Measurements from ENCODE around the gene FOXRED2.
"Not testable (repeated sequence)": the region's sequence is repeated elsewhere in the genome, so short reads cannot be mapped to it uniquely, and the experiment has no call there.

Gene FOXRED2

DNA sequence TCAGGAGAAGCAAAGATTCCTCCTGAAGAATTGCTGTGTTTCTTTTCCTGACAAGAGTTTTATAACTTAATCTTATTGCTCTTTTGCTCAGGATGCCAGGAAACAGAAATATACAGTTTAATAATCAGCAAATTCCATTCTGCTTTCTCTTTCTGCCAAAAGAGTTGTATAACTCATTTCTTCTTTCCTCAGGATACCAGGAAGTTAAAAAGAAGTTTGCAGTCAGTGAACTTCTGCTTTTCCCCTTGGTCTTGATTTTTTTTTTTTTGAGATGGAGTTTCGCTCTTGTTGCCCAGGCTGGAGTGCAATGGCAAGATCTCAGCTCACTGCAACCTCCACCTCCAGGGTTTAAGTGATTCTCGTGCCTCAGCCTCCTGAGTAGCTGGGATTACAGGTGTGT lies 13.1 kb upstream of the FOXRED2 start:
- not testable (repeated sequence) for DNase-seq (ENCODE audit: low read depth, low spot score)

DNA sequence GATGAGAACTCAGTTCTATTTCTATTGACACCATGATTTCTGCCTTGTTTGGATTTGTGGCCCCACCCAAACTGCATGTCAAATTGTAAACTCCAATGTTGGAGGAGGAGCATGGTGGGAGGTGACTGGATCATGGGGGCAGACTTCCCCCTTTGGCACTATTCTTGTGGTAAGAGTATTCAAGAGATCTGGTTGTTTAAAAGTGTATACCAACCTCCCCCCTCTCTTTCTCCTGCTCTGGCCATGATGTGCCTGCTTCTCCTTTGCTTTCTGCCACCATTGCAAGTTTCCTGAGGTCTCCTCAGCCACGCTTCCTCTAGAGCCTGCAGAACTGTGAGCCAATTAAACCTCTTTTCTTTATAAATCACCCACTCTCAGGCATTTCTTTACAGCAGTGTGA lies 7.9 kb upstream of the FOXRED2 start:
- DNase-seq (ENCODE audit: low read depth, low spot score), result no peak

GRCh38 chr22:36512991-36513390 lies 6.2 kb upstream of the FOXRED2 start:
- no peak for DNase-seq (ENCODE audit: low read depth, low spot score)

GRCh38 chr22:36512333-36512732 lies 5.5 kb upstream of the FOXRED2 start:
- DNase-seq (ENCODE audit: low read depth, low spot score), result no peak

DNA sequence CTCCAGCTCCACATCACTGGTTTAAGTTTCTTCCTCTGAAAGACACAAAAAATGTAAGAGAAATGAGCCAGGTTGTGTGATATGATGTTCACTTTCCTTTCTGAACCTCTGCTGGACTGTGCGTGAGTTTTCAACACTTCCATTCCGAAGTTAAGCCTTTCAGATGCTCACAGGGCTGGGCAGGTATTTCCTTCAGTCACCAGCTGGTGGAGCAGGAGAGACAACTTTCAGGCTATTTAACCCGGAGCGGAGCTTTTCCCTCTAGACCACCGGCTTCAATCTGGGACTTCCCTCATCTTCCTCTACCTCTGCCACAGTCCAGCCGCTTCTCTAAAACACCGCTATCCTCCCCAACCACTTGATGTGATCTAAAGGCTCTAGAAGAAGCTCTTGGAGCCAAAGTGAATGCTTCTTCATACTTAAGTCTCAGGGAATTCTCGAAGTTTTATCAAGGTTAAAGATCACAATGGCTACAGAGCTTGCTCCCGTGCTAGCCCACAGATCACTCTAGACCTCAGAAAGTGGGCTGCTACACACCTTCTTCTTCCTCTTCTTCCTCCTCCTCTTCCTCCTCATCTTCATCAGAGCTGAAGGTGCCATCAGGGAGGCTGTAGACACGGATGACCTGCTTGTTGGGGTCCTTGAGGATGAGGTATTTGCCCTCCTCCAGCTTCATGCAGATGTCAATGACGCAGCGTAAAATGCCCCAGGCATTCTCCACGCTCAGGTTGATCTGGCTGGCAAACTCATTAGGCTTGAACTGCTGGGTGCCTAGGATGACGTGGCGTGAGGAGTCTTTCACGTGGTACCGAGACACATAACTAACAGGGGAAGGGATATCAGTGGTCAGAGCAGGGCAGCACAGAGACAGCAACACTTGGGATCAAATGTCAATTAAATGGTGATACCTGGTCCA lies 4.4 kb upstream of the FOXRED2 start:
- no peak for DNase-seq (ENCODE audit: low read depth, low spot score)

- DNase-seq (ENCODE audit: low read depth, low spot score), result no peak
Observed at GRCh38 chr22:36510384-36510783, 3.5 kb upstream of the FOXRED2 start.

DNA sequence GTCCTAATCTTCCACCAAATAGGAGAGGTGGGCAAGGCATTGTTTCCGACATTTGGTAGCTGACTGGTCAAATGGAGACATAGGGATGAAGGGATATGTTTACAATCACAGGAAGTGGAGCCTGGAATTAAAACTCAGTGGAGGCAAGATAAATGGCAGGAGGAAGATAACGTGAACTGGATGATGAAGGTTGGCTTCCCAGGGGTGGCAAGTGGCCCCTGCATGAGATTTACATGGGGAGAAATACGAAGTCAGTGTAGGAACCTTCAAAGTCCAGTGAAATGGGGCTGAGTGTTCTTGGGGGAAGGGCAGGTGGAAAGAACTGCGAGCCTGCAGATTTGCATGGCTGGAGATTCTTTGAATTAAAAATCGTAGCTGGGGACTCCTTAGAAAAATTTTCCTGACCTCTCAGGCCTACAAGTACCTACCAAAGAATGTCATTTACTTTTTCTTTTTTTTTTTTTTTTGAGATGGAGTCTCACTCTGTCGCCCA lies 724 bp upstream of the FOXRED2 start:
- no peak for DNase-seq (ENCODE audit: low read depth, low spot score)

DNA sequence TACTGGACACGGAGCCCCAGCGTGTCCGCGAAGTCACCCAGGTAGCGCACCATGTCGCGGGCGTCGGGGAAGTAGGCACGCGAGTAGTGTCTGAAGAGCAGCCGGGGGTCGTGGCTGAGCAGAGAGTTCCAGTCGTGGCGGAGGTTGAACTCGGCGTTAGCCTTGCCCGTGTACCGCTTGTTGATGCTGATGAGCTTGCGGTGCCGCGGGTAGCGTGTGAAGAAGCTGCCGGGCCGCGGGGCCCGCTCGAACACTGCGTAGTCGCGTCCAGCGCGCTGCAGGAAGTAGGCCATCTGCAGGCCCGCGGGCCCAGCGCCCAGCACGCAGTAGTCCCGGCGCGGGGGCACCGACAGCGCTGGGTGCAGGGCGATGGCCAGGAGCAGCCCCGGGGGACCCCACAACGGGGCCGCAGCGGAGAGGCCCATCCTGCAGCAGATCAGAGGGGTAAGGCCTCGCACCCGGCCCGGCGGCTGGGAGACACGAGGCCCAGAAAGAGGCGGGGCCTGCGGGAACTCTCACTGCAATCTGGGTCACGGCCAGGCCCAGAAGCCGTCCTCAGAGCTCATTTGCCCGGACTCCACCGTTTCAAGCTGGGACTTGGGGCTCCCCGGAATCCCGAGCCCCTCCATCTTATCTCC lies 723 bp downstream of the FOXRED2 start:
- no peak for DNase-seq (ENCODE audit: low read depth, low spot score)

DNA sequence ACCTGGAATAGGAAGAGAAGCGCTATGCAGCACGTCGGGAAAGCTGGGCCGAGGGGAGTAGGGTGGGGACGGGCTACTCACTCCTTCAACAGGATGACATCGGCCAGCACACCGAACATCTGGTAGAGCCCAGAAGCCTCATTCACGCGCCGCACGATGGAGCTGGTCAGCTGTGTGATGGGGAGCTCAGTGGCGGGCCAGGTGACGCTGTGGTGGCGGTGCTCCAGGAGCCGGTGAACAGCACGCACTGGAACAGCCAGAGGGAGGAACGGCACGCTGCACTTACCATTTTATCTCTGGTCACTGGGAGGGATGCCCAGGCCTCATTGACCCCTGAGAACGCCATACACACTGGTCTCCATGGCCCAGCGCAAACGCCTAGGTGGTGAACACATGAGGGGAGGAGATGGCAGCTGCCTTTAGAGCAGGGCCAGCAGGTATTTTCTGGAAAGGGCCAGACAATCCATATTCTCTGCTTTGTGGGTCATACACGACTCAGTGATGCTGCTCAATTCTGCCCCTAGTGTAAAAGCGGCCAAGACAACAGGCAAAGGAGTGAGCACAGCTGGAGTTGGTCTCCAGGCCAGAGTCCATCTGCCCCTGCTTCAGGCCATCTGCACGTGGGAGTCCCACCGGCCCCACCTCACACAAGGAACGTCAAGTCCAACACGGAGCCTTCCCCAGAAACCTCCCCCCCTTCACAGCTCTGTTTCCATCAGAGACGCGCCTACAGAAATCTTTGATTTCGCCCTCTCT lies 8.8 kb downstream of the FOXRED2 start:
- no peak for DNase-seq (ENCODE audit: low read depth, low spot score)

GRCh38 chr22:36493690-36494110 lies 13.1 kb downstream of the FOXRED2 start:
- no peak for DNase-seq (ENCODE audit: low read depth, low spot score)

GRCh38 chr22:36492109-36492508 lies 14.7 kb downstream of the FOXRED2 start:
- DNase-seq (ENCODE audit: low read depth, low spot score), result no peak

DNA sequence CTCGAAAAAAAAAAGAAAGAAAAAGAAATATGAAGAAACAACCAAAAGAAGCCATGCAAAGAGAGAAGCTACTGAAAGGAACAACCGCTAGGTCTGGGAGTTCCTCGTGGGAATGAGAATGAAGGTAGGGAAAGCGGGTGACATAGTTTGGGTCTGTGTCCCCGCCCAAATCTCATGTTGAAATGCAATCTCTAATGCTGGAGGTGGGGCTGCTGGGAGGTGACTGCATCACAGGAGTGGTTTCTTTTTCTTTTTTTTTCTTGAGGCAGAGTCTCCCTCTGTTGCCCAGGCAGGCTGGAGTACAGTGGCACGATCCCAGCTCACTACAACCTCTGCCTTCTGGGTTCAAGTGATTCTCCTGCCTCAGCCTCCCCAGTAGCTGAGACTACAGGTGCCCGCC lies 15.7 kb downstream of the FOXRED2 start:
- no peak for DNase-seq (ENCODE audit: low read depth, low spot score)

GRCh38 chr22:36486619-36487384 lies 20.0 kb downstream of the FOXRED2 start:
- DNase-seq (ENCODE audit: low read depth, low spot score), result peak; percentile 44

- peak; percentile 90 for DNase-seq (ENCODE audit: low read depth, low spot score)
Observed at GRCh38 chr22:36481393-36482168, 25.3 kb downstream of the FOXRED2 start, which contains the start of gene TXN2. Gene TXN2, minus strand, starts transcription at chr22:36481640. Its CDS starts 803 bp downstream, at chr22:36480837.

DNA sequence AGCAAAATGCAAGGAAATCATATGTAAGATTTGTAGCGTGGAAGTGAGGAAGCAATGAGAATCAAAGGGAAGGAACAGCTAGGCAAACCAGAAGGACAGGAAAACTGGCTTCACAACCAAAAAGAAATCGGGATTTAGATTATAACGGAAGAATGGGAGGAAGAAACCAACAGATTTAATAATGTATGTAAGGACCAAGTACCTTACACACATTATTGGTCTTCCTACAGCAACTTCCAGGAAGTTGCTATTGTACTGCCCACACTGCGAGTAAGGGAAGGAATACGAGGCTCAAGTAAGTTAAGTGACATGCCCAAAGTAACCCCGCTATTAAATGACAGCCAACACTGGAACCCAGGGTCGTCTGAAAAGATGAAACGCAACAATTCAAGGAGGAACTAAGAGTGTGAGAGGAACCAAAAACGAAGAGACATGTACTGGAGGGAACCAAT lies 25.9 kb downstream of the FOXRED2 start:
- DNase-seq (ENCODE audit: low read depth, low spot score), result no peak

DNA sequence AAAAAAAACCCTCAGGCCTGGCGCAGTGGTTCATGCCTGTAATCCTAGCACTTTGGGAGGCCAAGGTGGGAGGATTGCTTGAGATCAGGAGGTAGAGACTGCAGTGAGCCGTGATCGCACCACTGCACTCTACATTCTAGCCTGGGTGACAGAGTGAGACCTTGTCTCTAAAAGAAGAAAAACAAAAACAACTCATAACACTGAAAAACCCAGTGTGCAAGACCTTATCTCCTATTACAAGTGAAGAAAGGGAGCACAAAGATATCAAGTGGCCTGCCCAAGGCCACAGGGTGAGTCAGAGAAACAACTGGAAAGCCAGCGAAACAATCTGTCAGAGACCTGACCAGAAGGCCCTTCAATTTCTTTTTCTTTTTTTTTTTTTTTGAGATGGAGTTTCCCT lies 27.9 kb downstream of the FOXRED2 start:
- no peak for DNase-seq (ENCODE audit: low read depth, low spot score)

- no peak for DNase-seq (ENCODE audit: low read depth, low spot score)
Observed at GRCh38 chr22:36475341-36475740, 31.5 kb downstream of the FOXRED2 start.

- DNase-seq (ENCODE audit: low read depth, low spot score), result no peak
Observed at GRCh38 chr22:36472689-36473088, 34.2 kb downstream of the FOXRED2 start.

DNA sequence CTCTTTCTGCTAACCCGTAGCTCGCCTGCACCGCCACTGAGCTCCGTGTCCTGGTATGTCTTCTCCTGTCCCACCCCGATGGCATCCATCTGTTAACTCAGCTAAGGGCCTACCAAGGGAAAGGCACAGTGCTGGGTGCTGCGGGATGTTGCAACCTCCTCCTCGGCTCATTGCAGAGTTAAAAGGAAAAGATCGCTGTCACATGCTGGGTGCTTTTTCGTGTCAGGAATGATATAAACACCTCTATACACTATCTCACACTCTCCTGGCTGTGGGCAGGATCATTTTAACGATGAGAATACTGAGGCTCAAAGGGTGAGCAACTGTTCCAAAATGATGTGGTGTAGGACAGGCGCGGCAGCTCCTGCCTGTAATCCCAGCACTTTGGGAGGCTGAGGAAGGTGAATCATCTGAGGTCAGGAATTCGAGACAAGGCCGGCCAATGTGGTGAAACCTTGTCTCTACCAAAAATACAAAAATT lies 35.5 kb downstream of the FOXRED2 start:
- DNase-seq (ENCODE audit: low read depth, low spot score), result no peak

DNA sequence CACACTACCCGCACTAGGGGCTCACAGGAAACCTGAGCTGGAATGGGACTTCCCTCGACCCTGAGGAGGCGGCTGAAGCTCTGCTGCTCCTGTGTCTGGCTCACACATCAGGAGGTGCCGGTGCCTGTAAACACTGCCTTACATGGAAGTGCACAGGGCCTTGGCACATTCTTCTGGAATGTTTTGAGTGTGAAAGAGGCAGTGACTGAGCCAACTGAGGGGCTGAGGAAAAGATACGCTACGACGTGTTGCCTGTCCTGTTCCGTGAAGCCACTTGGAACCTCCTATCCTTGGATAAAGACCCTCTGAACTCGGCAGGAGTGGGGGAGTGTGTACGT lies 35.9 kb downstream of the FOXRED2 start:
- no peak for DNase-seq (ENCODE audit: low read depth, low spot score)

Data from activated CD4-positive, CD25-positive, alpha-beta regulatory T cell treated with anti-CD3 and anti-CD28 coated beads, Interleukin-2, amount 50 U/mL, for 16 hours (primary cell).